Ectodermal cell (in vitro differentiated cells): Measurements from ENCODE around the gene STYXL2. TPM values are rescaled to one million over a fixed set of nuclear protein-coding genes. Genes with fewer than 3 reads are reported as not detected.

Experiments used
- H3K27ac ChIP-seq: 2 replicates; pipeline ENCODE4 v1.7.0; 2013; ENCODE audit warnings: mild to moderate bottlenecking, low read depth, low read length; ENCODE audit not compliant: insufficient read depth, poor library complexity, severe bottlenecking
- H3K27me3 ChIP-seq: 2 replicates; pipeline ENCODE4 v1.7.0; 2013; ENCODE audit warnings: mild to moderate bottlenecking, low read length; ENCODE audit not compliant: insufficient read depth, control insufficient read depth, poor library complexity, severe bottlenecking
- H3K36me3 ChIP-seq: one replicate; pipeline ENCODE4 v1.7.0; 2013; ENCODE audit warnings: low read length; ENCODE audit not compliant: control insufficient read depth, insufficient read depth
- H3K4me1 ChIP-seq: one replicate; pipeline ENCODE4 v1.7.0; 2013; ENCODE audit warnings: low read length; ENCODE audit not compliant: control insufficient read depth, insufficient read depth
- H3K4me3 ChIP-seq: 2 replicates; pipeline ENCODE4 v1.7.0; 2013; ENCODE audit warnings: low read depth, low read length, control low read depth; ENCODE audit not compliant: insufficient read depth
- H3K9me3 ChIP-seq: 2 replicates; pipeline ENCODE4 v1.7.0; 2013; ENCODE audit warnings: mild to moderate bottlenecking, low read length, moderate library complexity; ENCODE audit not compliant: control insufficient read depth
- WGBS, 2 experiments: methylation state at CpG; one replicate each; pipeline ENCODE4 v1.1.7; 2013; ENCODE audit warnings: missing lambda C conversion rate in 2 of 2; 5-methylcytosine and 5-hydroxymethylcytosine counted together
- polyA plus RNA-seq, 4 experiments: library from polyadenylated mRNA; stranded (reverse); fragments of 50-300 nt; gene quantifications; one replicate each; pipeline ENCODE4 v1.2.3, GENCODE V29; 2013

STYXL2 gene
- 1.4 TPM for polyA plus RNA-seq (2013, experiment 1 of 4)
- polyA plus RNA-seq (2013, experiment 2 of 4): 1.3 TPM
- polyA plus RNA-seq (2013, experiment 3 of 4): 1.4 TPM
- polyA plus RNA-seq (2013, experiment 4 of 4): 1.2 TPM

DNA sequence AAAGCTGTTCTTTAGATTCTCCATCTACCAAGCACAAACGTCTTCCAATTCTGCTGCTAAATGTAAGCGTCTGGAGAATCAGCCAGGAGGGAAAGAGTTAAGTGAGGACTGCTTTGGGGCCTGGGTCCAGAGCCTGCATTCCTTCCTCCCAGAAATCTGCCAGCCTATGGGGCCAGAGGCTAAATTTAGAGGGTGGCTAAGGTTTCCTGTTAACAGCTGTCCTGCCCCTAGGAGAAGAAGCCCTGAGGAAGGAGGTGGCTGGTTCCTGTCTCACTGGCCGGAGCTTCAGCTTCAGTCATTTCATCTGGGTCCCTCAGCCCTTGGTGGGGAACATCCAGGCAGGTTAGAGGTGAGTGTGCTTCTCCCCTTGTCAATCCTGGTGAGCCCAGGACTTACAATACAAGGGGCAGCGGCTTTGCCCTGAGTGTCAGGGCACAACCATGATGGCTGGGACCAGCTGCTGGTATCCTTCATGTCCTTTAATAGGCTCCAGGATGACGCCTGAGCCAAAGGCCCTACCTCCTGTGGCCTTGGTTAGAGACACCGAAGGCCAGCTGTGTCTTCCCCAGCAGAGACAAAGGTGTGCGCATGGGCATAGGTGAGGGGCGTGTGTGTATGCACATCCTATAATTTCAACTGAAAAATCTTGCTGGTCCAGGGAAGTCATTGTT lies at the start of gene STYXL2:
Gene STYXL2 (plus strand): TSS at position 230 of the 671 bp plus-strand sequence. CDS start 775 bp downstream, outside the sequence.
- no peaks in the 10 kb centered on the region for H3K9me3 ChIP-seq
- no peaks in the 10 kb centered on the region for H3K4me1 ChIP-seq
- H3K27me3 ChIP-seq: no peaks in the 10 kb centered on the region
- no peak within 1 kb of the TSS for H3K4me3 ChIP-seq
- 73 to 77% methylated on average over 8 of the region's 8 CpGs for WGBS, 2 experiments
- H3K27ac ChIP-seq: no peak within 1 kb of the TSS
- no peaks in the 10 kb centered on the region for H3K36me3 ChIP-seq

DNA sequence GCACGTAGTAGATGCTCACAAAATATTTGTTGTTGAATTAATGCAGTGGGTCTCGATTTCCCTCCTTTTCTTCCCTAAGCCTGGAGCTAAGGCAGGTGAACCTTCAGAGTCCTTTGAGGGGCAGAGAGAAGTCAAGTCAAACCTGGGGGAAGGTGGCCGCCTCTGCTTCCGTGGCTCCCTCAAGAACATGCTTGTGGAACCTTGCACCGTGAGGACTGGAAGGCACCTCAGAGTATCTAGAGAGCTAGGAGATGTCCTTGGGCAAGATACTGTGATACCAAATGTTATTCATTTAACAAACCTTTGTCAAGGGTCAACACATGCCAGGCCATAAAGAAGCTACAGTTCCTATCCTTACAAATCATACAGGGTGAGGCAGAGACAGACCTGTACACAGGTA lies 42.0 kb upstream of the STYXL2 start:
- Histone ChIP-seq H3K27me3 (no peaks in the 10 kb centered on the region), H3K36me3 (no peaks in the 10 kb centered on the region), H3K27ac (no peak overlapping the region), H3K4me1 (no peaks in the 10 kb centered on the region), H3K4me3 (no peak overlapping the region), H3K9me3 (no peaks in the 10 kb centered on the region)
- 94 to 98% methylated on average over 5 of the region's 5 CpGs for WGBS, 2 experiments

DNA sequence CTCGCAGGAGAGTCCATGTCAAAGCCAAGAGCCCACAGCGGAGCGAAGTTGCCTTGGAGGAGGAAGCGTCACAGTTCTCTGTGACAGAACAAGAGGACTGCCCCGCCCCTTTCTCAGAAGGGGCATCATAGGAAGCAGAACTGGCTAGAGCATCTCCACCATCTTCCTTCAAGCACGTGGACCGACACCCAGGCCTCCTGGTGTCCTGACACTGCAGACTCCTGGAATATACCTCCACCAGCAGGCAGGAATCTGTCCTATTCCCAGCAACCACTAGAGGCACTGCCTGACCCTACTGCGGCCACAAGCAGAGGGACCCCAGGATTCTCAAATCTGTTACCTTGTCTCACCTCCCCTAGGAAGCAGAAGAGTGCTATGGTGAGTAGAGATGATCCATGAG lies 41.5 kb upstream of the STYXL2 start:
- Histone ChIP-seq H3K4me1 (no peaks in the 10 kb centered on the region), H3K27me3 (no peaks in the 10 kb centered on the region), H3K9me3 (no peaks in the 10 kb centered on the region), H3K27ac (no peak overlapping the region), H3K36me3 (no peaks in the 10 kb centered on the region), H3K4me3 (no peak overlapping the region)
- WGBS, 2 experiments: 74 to 82% methylated on average over 8 of the region's 8 CpGs

DNA sequence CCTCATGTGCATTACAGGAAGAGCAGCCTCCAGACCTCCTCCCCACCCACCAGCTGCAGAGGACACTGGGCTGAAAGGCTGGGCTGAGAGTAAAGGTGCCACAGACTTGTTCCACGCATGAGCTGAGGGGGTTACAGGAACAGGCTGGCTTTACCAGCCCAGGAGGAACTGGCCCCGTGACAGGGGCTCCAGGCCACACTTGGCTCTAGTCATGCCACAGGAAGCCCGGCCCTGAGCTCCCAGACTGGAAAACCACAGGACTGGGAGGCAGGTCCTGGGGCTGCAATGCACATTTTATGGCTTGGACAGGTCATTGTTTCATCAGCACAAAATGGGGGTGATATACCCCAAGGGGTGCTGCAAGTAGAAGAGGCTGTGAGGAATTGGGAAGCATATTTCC lies 39.3 kb upstream of the STYXL2 start:
- Histone ChIP-seq H3K4me3 (no peak overlapping the region), H3K27ac (no peak overlapping the region), H3K4me1 (peaks cover 7% of the 10 kb centered on the region), H3K36me3 (no peaks in the 10 kb centered on the region), H3K9me3 (no peaks in the 10 kb centered on the region), H3K27me3 (no peaks in the 10 kb centered on the region)
- WGBS, 2 experiments: 92 to 94% methylated on average over 3 of the region's 3 CpGs

DNA sequence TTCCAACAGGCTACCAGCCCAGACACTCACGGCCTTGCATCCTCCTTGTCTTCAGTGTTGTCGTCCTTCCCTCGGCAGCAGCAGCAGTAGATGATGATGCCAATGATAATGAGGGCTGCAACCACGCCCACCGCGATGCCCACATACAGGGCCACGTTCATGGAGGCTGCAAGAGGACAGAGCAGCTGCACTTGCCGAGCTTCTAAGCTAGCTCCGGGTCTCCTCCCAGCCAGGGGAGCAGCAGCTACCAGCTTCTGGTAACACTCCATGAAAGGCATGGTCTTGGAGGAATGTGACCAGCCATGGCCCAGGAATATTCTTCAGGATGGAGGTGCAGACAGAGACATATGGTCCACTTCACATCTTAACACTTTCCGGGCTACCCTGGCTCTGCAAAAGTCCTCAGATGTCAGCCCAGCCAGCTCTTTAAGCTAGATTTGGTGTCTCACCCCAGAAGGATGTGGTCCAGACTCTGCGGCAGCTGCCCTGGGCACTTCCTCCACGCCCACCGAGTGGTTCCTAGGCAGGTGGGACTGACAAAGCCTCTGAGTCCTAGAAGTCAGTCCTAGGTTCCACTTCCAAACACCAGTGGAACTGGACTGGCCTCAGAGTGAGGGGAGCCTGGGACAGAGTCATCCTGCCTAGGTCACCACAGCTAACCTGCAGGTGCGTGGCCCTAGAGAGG lies 38.8 kb upstream of the STYXL2 start:
- 91 to 95% methylated on average over 14 of the region's 14 CpGs for WGBS, 2 experiments
- H3K27me3 ChIP-seq: no peaks in the 10 kb centered on the region
- H3K4me1 ChIP-seq: peaks cover 7% of the 10 kb centered on the region
- no peak overlapping the region for H3K27ac ChIP-seq
- no peak overlapping the region for H3K4me3 ChIP-seq
- H3K36me3 ChIP-seq: no peaks in the 10 kb centered on the region
- no peaks in the 10 kb centered on the region for H3K9me3 ChIP-seq

DNA sequence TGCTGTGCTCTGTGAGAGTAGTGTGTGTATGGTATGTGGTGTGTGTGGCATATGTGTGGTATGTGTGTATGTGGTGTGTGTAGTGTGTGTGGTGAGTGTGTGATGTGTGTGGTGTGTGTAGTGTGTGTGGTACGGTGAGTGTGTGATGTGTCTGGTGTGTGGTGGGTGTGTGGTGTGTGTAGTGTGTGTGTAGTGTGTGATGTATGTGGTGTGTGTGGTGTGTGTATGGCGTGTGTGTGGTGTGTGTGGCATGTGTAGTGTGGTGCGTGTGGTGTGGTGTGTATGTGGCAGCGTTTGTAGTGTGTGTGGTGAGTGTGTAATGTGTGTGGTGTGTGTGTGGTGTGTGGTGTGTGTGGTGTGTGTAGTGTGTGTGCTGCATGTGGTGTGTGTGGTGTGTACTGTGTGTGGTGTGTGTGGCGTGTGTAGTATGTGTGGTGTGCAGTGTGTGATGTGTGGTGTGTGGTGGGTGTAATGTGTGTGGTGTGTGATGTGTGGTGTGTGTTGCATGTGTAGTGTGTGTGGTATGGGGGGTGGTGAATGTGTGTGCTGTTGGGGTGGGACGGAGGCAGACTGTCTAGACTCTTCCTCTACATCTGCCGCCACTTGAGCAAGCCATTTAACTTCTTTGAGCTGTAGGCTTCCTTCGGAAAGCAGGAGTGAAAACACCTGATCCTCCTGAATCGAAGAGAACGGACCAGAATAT lies 37.2 kb upstream of the STYXL2 start:
- Histone ChIP-seq H3K9me3 (no peaks in the 10 kb centered on the region), H3K4me1 (peaks cover 7% of the 10 kb centered on the region), H3K36me3 (no peaks in the 10 kb centered on the region), H3K27ac (no peak overlapping the region), H3K27me3 (no peaks in the 10 kb centered on the region), H3K4me3 (no peak overlapping the region)
- WGBS, 2 experiments: 64 to 68% methylated on average over 10 of the region's 10 CpGs

DNA sequence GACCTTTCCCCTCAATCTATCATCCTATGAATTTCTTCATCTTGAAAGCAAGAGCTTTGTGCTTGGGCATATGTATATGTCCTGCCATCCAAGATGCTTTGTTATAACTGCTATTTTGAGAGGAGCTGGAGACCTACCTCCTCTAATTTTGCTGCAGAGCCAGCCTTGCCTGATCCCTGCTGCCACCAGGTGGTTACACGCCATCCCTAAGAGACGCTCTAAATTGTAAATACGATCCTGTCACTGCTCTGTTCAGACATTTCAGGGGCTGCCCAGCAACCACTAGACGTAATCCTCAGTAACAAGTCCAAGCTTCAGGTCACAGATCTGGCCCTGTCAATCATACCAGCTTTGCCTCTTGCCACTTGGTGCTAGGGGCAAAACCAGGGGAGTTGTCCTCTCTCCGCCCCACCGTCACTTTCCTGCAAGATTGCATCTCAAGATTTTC lies 36.6 kb upstream of the STYXL2 start:
- 43 to 46% methylated on average over 6 of the region's 6 CpGs for WGBS, 2 experiments
- Histone ChIP-seq H3K27me3 (no peaks in the 10 kb centered on the region), H3K4me3 (no peak overlapping the region), H3K4me1 (peaks cover 7% of the 10 kb centered on the region), H3K27ac (no peak overlapping the region), H3K36me3 (no peaks in the 10 kb centered on the region), H3K9me3 (no peaks in the 10 kb centered on the region)

DNA sequence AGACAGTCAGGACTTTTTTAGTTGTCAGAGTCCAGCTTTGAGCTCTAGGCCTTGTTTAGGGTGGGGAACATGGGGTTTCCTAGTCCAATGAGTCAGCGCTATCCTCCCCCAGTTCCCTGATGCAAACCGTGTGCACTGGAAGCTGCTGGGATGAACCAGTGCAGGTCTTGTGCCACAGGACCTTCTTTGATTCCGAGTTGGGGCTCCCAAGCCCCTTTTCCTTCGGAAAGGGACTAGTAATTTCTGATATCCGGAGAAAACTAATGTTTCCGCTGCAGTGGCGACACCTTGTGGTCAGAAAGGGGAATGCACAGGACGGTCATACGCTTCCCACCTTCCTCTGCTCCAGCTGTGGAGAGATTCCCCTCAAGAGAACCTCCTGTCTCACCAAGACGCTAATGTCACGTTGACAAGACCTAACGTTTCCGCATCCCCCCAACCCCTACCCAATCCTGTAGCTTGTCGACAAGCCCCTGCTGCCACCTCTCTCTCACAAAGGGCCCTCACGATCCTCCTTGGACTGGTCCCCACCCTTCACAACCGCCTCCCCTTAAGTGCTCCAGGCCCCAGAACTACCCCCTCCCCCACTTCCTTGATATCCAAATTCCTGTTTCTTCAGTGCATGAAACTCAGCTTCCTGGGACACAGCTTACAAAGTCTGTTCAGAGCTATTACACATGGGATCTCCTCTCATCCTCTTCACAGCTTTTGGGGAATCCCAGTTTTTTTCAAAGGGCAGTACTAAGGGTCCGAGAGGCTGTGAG lies 34.6 kb upstream of the STYXL2 start:
- Histone ChIP-seq H3K36me3 (no peaks in the 10 kb centered on the region), H3K9me3 (no peaks in the 10 kb centered on the region)

DNA sequence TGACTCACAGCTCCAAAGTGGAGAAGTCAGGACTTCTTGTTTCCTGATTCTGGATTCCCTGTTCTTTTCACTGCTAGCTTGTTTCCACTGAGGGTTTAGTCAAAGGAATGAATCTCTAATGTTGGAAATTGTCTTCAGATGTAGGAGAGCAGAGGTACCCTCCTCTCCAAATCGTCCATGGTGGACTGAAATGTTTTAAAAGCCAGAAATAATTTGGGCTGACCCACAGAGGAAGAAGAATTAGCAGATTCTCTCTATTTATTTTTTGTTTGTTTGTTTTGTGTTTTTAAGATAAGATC lies 34.1 kb upstream of the STYXL2 start:
- H3K9me3 ChIP-seq: no peaks in the 10 kb centered on the region
- 96 to 97% methylated on average over 1 of the region's 1 CpG for WGBS, 2 experiments
- no peaks in the 10 kb centered on the region for H3K36me3 ChIP-seq
- H3K27ac ChIP-seq: no peak overlapping the region
- no peak overlapping the region for H3K4me3 ChIP-seq
- no peaks in the 10 kb centered on the region for H3K27me3 ChIP-seq
- H3K4me1 ChIP-seq: peaks cover 7% of the 10 kb centered on the region

More for the DNA sequence above, 34.6 kb upstream of the STYXL2 start:
- H3K4me3 ChIP-seq: no peak overlapping the region
- no peaks in the 10 kb centered on the region for H3K27me3 ChIP-seq
- peaks cover 7% of the 10 kb centered on the region for H3K4me1 ChIP-seq
- no peak overlapping the region for H3K27ac ChIP-seq
- WGBS, 2 experiments: 21 to 24% methylated on average over 17 of the region's 17 CpGs
